Effector memory CD4-positive, alpha-beta T cell (primary cell): Measurements from ENCODE around the gene ATF1.

ENCODE experiments used
- DNase-seq, 3 donors: peaks; one replicate each; pipeline ENCODE4 v3.0.0-alpha.2; 2020
- H3K27ac ChIP-seq: 2 replicates; pipeline ENCODE4 v1.7.0; 2013; ENCODE audit warnings: mild to moderate bottlenecking, low read length, moderate library complexity; ENCODE audit not compliant: insufficient read depth, poor library complexity, severe bottlenecking
- H3K27me3 ChIP-seq: replicated peaks from 2 replicates; pipeline ENCODE4 v1.7.0; 2013; ENCODE audit warnings: mild to moderate bottlenecking, low read length; ENCODE audit not compliant: insufficient read depth, control insufficient read depth, poor library complexity, severe bottlenecking
- H3K36me3 ChIP-seq: 2 replicates; pipeline ENCODE4 v1.7.0; 2013; ENCODE audit warnings: mild to moderate bottlenecking, low read length, moderate library complexity; ENCODE audit not compliant: control insufficient read depth, insufficient read depth
- H3K4me1 ChIP-seq: 2 replicates; pipeline ENCODE4 v1.7.0; 2013; ENCODE audit warnings: low read length, mild to moderate bottlenecking; ENCODE audit not compliant: control insufficient read depth, insufficient read depth, poor library complexity, severe bottlenecking
- H3K4me3 ChIP-seq: 2 replicates; pipeline ENCODE4 v1.7.0; 2013; ENCODE audit warnings: low read length, low read depth, mild to moderate bottlenecking; ENCODE audit not compliant: insufficient read depth, poor library complexity, severe bottlenecking
- H3K9me3 ChIP-seq: 2 replicates; pipeline ENCODE4 v1.7.0; 2013; ENCODE audit warnings: mild to moderate bottlenecking, low read length, moderate library complexity; ENCODE audit not compliant: control insufficient read depth

ATF1 gene

DNA sequence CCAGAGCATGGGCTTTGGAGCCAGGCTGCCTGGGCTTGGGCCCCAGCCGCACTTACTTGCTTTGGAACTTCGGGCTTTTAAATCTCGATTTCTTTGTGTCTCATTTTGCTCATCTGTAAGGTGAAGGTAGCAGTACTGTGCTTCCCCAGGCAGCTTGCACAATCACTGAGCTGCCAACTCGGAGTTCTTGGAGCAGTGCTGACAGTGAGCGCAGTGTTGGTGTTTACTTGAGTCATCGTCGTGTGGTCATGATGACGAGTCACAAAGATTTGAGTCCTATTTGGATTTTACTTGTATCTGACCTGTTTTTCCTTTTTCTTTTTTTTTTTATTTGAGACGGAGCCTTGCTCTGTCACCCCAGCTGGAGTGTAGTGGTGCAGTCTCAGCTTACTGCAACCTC, 31.3 kb upstream of the ATF1 start:
- Histone ChIP-seq H3K27me3 (no peaks in the 10 kb centered on the region), H3K27ac (no peak overlapping the region), H3K36me3 (peaks cover 80% of the 10 kb centered on the region), H3K9me3 (no peaks in the 10 kb centered on the region), H3K4me3 (no peak overlapping the region), H3K4me1 (no peaks in the 10 kb centered on the region)
- no peak for DNase-seq

DNA sequence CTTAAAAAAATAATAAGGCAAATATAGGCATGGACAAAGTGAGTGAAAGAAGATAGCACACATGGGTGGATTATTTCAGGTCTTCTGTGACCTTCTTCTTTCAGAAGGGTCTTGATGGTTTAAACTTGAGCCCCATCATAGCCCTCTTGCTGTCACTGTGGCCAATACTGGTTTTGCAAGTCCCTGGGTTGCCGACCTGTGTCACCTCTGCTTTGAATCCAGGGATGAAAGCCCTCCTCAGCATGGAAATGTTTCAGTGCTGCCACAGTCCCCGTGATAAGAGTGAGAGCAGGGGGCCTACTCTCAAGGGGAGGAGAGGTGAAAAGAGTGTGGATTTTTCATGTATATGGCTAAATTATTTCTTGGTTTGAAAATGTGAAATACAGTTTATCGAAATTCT, 30.2 kb upstream of the ATF1 start:
- no peaks in the 10 kb centered on the region for H3K4me1 ChIP-seq
- H3K36me3 ChIP-seq, result peaks cover 80% of the 10 kb centered on the region
- H3K27me3 ChIP-seq, result no peaks in the 10 kb centered on the region
- no peak for DNase-seq
- no peaks in the 10 kb centered on the region for H3K9me3 ChIP-seq
- H3K27ac ChIP-seq, result no peak overlapping the region
- H3K4me3 ChIP-seq, result no peak overlapping the region

DNA sequence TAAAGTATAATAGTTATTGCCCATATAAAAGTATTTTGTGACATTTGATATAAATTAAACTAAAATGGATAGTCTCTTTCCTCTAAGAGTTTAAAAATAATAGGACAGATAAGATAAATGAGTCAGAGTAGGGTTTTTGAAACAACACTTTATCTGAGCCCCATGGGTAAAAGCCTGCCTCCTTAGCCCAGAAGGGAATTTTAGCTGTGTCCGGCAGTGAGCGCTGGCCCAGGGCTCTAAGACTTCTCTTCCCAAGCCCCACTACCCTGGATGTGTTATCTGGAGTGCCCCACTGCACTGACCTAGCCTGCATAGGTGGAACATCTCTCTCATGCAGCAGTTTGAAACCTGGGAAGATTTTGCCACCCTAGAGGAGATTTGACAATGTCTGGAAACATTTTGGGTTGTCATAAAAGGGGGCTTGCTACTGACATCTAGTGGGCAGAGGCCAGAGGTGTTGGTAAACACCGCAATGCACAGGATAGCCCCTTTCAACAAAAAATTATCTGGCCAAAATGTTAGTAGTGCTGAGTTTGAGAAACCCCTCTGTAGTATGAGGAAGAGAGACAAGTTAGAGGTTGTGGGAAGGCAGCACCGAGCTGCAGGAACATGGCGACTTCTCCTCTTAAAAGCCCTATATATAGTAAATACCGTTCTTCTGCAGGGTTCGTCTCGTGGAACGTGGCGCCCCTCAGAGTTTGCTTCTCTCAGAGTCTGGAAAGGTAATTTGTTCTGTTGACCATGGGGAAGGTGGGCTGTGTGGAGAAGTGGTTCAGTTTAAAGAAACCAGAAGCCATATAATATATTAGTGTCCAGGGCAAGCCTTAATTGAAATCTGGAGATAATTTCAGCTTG, 29.3 kb upstream of the ATF1 start:
- no peaks in the 10 kb centered on the region for H3K4me1 ChIP-seq
- peaks cover 79% of the 10 kb centered on the region for H3K36me3 ChIP-seq
- no peak overlapping the region for H3K4me3 ChIP-seq
- no peak for DNase-seq
- H3K27me3 ChIP-seq, result no peaks in the 10 kb centered on the region
- H3K9me3 ChIP-seq, result no peaks in the 10 kb centered on the region
- no peak overlapping the region for H3K27ac ChIP-seq

- Histone ChIP-seq H3K4me1 (no peaks in the 10 kb centered on the region), H3K9me3 (no peaks in the 10 kb centered on the region), H3K27me3 (no peaks in the 10 kb centered on the region), H3K4me3 (no peak overlapping the region), H3K36me3 (peaks cover 65% of the 10 kb centered on the region), H3K27ac (no peak overlapping the region)
- no peak for DNase-seq
These were observed 24.3 kb upstream of the ATF1 start for GRCh38 chr12:50739611-50740010.

DNA sequence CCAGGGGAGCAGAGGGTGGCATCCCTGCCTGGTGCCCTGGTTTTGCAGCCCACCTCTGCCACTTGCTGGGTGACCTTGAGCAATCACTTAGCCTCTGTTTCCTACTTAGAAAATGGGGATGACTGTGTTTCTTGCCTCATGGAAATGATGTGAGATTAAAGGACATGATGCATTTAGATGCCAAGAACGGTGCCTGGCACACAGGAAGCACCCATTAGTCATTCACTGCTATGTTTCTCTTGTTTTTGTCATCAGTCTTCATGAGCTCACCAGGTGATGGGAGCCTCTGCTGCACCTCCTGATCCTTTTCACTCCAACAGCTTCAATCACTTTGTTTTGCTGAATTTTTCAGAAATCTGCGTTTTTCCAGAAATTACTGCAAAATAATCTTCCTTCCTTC, 23.6 kb upstream of the ATF1 start:
- no peak for DNase-seq
- H3K27me3 ChIP-seq, result no peaks in the 10 kb centered on the region
- no peaks in the 10 kb centered on the region for H3K4me1 ChIP-seq
- no peaks in the 10 kb centered on the region for H3K9me3 ChIP-seq
- no peak overlapping the region for H3K4me3 ChIP-seq
- no peak overlapping the region for H3K27ac ChIP-seq
- peaks cover 66% of the 10 kb centered on the region for H3K36me3 ChIP-seq

DNA sequence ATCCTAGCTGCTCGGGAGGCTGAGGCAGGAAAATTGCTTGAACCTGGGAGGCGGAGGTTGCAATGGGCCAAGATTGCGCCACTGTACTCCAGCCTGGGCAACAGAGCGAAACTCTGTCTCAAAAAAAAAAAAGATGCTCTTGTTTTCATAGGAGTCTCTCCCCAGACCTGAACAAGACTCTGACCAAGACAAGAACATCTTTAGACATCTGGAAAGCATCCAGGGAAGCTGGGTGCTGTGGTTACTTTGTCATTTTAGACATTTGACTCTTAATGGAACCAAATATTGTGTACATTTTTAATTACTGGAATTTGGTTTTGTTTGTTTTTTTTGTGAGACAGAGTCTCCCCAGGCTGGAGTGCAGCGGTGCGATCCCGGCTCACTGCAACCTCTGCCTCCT, 21.1 kb upstream of the ATF1 start:
- no peaks in the 10 kb centered on the region for H3K4me1 ChIP-seq
- no peaks in the 10 kb centered on the region for H3K9me3 ChIP-seq
- no peak overlapping the region for H3K4me3 ChIP-seq
- no peaks in the 10 kb centered on the region for H3K27me3 ChIP-seq
- peaks cover 55% of the 10 kb centered on the region for H3K36me3 ChIP-seq
- no peak for DNase-seq
- no peak overlapping the region for H3K27ac ChIP-seq

GRCh38 chr12:50745861-50746260, 18.0 kb upstream of the ATF1 start:
- Histone ChIP-seq H3K4me3 (no peak overlapping the region), H3K4me1 (no peaks in the 10 kb centered on the region), H3K27ac (no peak overlapping the region), H3K36me3 (peaks cover 32% of the 10 kb centered on the region), H3K9me3 (no peaks in the 10 kb centered on the region), H3K27me3 (no peaks in the 10 kb centered on the region)
- DNase-seq, result no peak

GRCh38 chr12:50746431-50746830, 17.5 kb upstream of the ATF1 start:
- Histone ChIP-seq H3K36me3 (peaks cover 26% of the 10 kb centered on the region), H3K4me3 (no peak overlapping the region), H3K9me3 (no peaks in the 10 kb centered on the region), H3K27ac (no peak overlapping the region), H3K4me1 (no peaks in the 10 kb centered on the region), H3K27me3 (no peaks in the 10 kb centered on the region)
- no peak for DNase-seq

- Histone ChIP-seq H3K4me1 (no peaks in the 10 kb centered on the region), H3K4me3 (no peak overlapping the region), H3K27ac (no peak overlapping the region), H3K27me3 (no peaks in the 10 kb centered on the region), H3K9me3 (no peaks in the 10 kb centered on the region), H3K36me3 (peaks cover 15% of the 10 kb centered on the region)
- DNase-seq, result no peak
These were observed 16.1 kb upstream of the ATF1 start for GRCh38 chr12:50747817-50748216.

DNA sequence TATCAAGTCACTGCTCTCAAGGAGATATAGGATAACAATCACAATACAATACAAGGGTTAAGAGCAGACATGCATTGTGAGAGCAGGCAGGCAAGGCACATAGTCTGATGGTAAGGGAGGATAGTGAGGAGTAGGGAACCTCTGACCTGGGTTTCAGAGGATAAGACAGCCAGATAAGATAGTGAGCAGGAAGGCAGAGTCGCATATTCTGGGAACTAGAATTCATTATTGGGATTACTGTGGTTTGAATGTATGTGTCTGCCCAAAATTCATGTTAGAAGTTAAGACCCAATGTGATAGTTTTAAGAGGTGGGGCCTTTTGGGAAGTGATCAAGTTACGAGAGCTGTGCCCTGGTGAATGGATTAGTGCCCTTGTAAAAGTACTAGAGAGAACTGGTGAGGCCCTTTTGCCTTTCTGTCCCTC, 14.4 kb upstream of the ATF1 start:
- Histone ChIP-seq H3K9me3 (no peaks in the 10 kb centered on the region), H3K4me1 (no peaks in the 10 kb centered on the region), H3K27ac (no peak overlapping the region), H3K36me3 (peaks cover 13% of the 10 kb centered on the region), H3K4me3 (no peak overlapping the region), H3K27me3 (no peaks in the 10 kb centered on the region)
- no peak for DNase-seq
